Smooth muscle cell (in vitro differentiated cells): Measurements from ENCODE around the gene TERC. TPM values are rescaled to one million over a fixed set of nuclear protein-coding genes. Genes with fewer than 3 reads are reported as not detected.
"Not testable (repeated sequence)": the region's sequence is repeated elsewhere in the genome, so short reads cannot be mapped to it uniquely, and the experiment has no call there.

Source experiments
- DNase-seq: peaks from one replicate; lab custom pipeline; 2025; ENCODE audit not compliant: unreplicated experiment; lab: John Stamatoyannopoulos, UW
- H2AFZ ChIP-seq: fragments of 200-600 bp; sonication (generic); 2 replicates; pipeline ENCODE4 v1.6.0; 2016; ENCODE audit warnings: antibody characterized with exemption, low read depth, mild to moderate bottlenecking
- H3F3A ChIP-seq: fragments of 200-600 bp; sonication (generic); 2 replicates; pipeline ENCODE4 v1.6.0; 2017; ENCODE audit warnings: antibody characterized with exemption, low read depth
- H3K27ac ChIP-seq: fragments of 200-600 bp; sonication (generic); 2 replicates; pipeline ENCODE4 v1.5.1; 2016; ENCODE audit warnings: low read depth, mild to moderate bottlenecking
- H3K27me3 ChIP-seq: fragments of 200-600 bp; sonication (generic); 2 replicates; pipeline ENCODE4 v1.6.1; 2016; ENCODE audit warnings: low read depth, mild to moderate bottlenecking
- H3K36me3 ChIP-seq: fragments of 200-600 bp; sonication (generic); 2 replicates; pipeline ENCODE4 v1.5.1; 2016; ENCODE audit warnings: low read depth
- H3K4me1 ChIP-seq: fragments of 200-600 bp; sonication (generic); 2 replicates; pipeline ENCODE4 v1.5.1; 2016; ENCODE audit warnings: low read depth
- H3K4me2 ChIP-seq: fragments of 200-600 bp; sonication (generic); 2 replicates; pipeline ENCODE4 v1.6.0; 2016; ENCODE audit warnings: mild to moderate bottlenecking
- H3K4me3 ChIP-seq: fragments of 200-600 bp; sonication (generic); 2 replicates; pipeline ENCODE4 v1.5.1; 2016; ENCODE audit warnings: mild to moderate bottlenecking
- H3K79me2 ChIP-seq: fragments of 200-600 bp; sonication (generic); 2 replicates; pipeline ENCODE4 v1.6.0; 2016; ENCODE audit warnings: low read depth, mild to moderate bottlenecking
- H3K9ac ChIP-seq: fragments of 200-600 bp; sonication (generic); 2 replicates; pipeline ENCODE4 v1.6.0; 2016; ENCODE audit warnings: low read depth
- H3K9me3 ChIP-seq: fragments of 200-600 bp; sonication (generic); replicated peaks from 2 replicates; pipeline ENCODE4 v1.5.1; 2016; ENCODE audit warnings: low read depth
- H4K20me1 ChIP-seq: fragments of 200-600 bp; sonication (generic); 2 replicates; pipeline ENCODE4 v1.6.0; 2016; ENCODE audit warnings: low read depth
- WGBS: methylation state at CpG from one replicate; pipeline ENCODE4 v1.1.7; 2016; ENCODE audit warnings: low lambda C conversion rate; 5-methylcytosine and 5-hydroxymethylcytosine counted together
- polyA plus RNA-seq: library from polyadenylated mRNA; unstranded; fragments of >200 nt; fragmentation: Nextera tagmentation; extraction: Ambion mirVana; gene quantifications from 2 replicates; pipeline ENCODE4 v1.2.1, GENCODE V29; 2016
- total RNA-seq: library from RNA; depleted of rRNA; stranded (reverse); fragments of >200 nt; gene quantifications from 2 replicates; pipeline ENCODE4 v1.2.3, GENCODE V29; 2014
- TF ChIP-seq, protein P1 (sequence below): fragments of 200-600 bp; sonication (generic); IDR thresholded peaks from 2 replicates; pipeline ENCODE4 v1.5.1; 2017; ENCODE audit warnings: borderline replicate concordance, mild to moderate bottlenecking, antibody characterized with exemption; ENCODE audit not compliant: insufficient read depth, poor library complexity, severe bottlenecking

Gene TERC
- total and polyA plus RNA-seq, 2 experiments from 2014 or later, result 148 TPM; not detected in 1

DNA sequence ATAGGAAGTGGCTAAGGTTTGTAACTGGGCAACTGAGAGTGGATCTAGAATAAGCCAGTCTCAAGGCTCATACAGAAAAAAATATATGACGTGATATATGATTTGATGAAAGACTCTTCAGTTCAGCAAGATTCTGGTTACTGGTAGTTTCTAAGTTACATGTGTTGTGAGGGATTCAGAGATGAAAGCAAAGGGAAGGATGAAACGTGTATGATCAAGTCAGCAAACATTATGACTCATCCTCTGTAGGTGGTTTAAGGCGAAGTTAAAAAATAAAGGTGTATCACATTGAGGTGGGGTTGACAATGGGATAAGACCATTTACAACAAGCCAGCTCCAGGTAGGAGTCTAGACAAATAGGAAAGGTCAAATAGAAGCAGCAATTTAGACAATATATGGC lies 16.2 kb downstream of the TERC start:
- H2AFZ ChIP-seq, result no peak overlapping the region
- TF ChIP-seq, protein P1, sequence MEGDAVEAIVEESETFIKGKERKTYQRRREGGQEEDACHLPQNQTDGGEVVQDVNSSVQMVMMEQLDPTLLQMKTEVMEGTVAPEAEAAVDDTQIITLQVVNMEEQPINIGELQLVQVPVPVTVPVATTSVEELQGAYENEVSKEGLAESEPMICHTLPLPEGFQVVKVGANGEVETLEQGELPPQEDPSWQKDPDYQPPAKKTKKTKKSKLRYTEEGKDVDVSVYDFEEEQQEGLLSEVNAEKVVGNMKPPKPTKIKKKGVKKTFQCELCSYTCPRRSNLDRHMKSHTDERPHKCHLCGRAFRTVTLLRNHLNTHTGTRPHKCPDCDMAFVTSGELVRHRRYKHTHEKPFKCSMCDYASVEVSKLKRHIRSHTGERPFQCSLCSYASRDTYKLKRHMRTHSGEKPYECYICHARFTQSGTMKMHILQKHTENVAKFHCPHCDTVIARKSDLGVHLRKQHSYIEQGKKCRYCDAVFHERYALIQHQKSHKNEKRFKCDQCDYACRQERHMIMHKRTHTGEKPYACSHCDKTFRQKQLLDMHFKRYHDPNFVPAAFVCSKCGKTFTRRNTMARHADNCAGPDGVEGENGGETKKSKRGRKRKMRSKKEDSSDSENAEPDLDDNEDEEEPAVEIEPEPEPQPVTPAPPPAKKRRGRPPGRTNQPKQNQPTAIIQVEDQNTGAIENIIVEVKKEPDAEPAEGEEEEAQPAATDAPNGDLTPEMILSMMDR, result no peak

DNA sequence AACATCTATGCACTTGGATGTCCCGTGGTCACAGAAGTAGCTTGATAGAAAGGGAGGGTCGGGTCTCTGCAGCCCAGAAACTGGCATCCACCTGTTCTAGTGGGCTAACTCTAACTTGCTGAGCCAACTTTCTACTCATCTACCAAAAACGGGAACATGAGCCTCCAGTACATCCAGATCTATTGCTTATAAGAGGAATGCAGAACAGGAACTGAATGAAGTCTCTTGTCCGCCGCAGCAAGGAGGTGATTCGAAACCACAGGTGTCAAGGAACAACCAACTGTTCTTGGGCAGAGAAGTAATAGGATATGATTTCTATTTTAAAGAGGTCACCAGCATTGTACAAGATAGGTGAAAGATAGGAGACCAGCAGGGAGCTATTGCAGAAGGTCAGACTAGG lies 17.9 kb downstream of the TERC start:
- no peaks in the 10 kb centered on the region for H3K79me2 ChIP-seq
- no peak overlapping the region for H3K4me2 ChIP-seq
- no peaks in the 10 kb centered on the region for H3K9me3 ChIP-seq
- H3K9ac ChIP-seq, result no peak overlapping the region
- peaks cover 28% of the 10 kb centered on the region for H3K27me3 ChIP-seq
- no peak overlapping the region for H2AFZ ChIP-seq
- TF ChIP-seq, protein P1, result no peak
- no peak overlapping the region for H3K27ac ChIP-seq
- WGBS, result 81% methylated on average over 6 of the region's 6 CpGs
- no peaks in the 10 kb centered on the region for H4K20me1 ChIP-seq
- H3K4me3 ChIP-seq, result no peak overlapping the region
- DNase-seq, result no peak
- no peaks in the 10 kb centered on the region for H3K36me3 ChIP-seq
- no peaks in the 10 kb centered on the region for H3K4me1 ChIP-seq
- H3F3A ChIP-seq, result no peaks in the 10 kb centered on the region

More for the DNA sequence above, 16.2 kb downstream of the TERC start:
- peaks cover 31% of the 10 kb centered on the region for H3K27me3 ChIP-seq
- H3K9ac ChIP-seq, result no peak overlapping the region
- H3K36me3 ChIP-seq, result no peaks in the 10 kb centered on the region
- H3K79me2 ChIP-seq, result no peaks in the 10 kb centered on the region
- H3K4me1 ChIP-seq, result no peaks in the 10 kb centered on the region
- H3K4me3 ChIP-seq, result no peak overlapping the region
- 66% methylated on average over 3 of the region's 3 CpGs for WGBS
- no peaks in the 10 kb centered on the region for H3F3A ChIP-seq
- H3K27ac ChIP-seq, result no peak overlapping the region
- H3K9me3 ChIP-seq, result no peaks in the 10 kb centered on the region
- H4K20me1 ChIP-seq, result no peaks in the 10 kb centered on the region
- no peak for DNase-seq
- H3K4me2 ChIP-seq, result no peak overlapping the region

DNA sequence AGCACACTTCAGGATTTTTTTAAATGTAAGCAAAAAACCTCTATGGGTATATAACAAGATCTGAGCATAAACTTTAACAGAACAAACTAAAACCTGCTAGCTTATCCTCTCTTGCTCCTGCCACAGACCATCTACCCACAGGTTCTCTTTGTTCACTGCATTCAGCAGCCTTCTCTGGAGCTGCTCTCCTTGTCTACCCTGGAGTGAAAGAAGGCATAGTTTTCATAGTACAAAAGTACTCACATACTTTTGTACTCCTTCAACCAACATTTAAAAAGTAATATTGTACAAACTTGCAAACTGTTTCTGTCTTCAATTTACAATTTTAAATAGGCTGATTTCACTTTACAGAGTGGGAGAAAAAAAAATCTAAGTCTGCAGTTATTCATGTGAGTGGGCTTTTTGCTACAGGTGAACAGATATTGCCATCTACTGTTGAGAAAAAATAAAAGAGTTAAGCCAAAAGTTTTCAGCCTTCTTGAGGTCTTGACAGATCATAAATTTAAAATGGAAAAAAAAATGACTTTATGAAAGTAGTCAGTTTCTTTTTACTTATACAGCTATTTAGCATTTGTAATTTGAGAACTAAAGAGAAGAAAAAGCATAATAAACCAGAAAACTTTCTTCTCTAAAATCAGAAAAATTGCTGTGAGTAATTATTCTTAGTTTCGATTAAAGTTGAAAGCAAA lies 20.4 kb downstream of the TERC start:
- no peak overlapping the region for H3K27ac ChIP-seq
- no peak overlapping the region for H3K4me3 ChIP-seq
- WGBS, result 50% methylated on average over 1 of the region's 1 CpG
- no peak overlapping the region for H3K9ac ChIP-seq
- H3F3A ChIP-seq, result no peaks in the 10 kb centered on the region
- no peak overlapping the region for H2AFZ ChIP-seq
- H3K27me3 ChIP-seq, result peaks cover 24% of the 10 kb centered on the region
- H3K9me3 ChIP-seq, result no peaks in the 10 kb centered on the region
- no peaks in the 10 kb centered on the region for H3K36me3 ChIP-seq
- TF ChIP-seq, protein P1, result peak; percentile 31
- no peak overlapping the region for H3K4me2 ChIP-seq
- no peaks in the 10 kb centered on the region for H3K79me2 ChIP-seq
- no peaks in the 10 kb centered on the region for H4K20me1 ChIP-seq
- no peaks in the 10 kb centered on the region for H3K4me1 ChIP-seq
- DNase-seq, result no peak

DNA sequence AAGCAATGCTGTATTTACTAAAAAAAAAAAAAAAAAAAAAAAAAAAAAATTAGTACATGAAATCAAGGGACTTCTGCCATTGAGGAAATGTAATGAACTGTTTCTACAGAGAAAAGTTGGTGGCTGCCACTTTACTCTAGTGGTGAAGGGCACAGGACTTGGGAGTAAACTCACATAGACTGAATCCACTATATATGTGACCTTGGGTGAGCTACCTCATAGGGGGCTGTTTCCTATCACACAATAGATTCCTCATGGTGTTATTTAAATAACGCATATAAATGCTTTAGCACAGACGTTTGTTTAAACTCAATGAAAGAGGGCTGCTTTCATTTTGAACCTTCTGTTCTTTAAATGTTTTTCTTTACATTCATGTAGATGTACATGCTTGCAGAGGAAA lies 25.8 kb downstream of the TERC start:
- Histone ChIP-seq H2AFZ (no peak overlapping the region), H3K4me3 (no peak overlapping the region), H3K9me3 (peaks cover 7% of the 10 kb centered on the region), H3K27me3 (no peaks in the 10 kb centered on the region), H4K20me1 (no peaks in the 10 kb centered on the region), H3K36me3 (no peaks in the 10 kb centered on the region), H3K4me1 (no peaks in the 10 kb centered on the region), H3K27ac (no peak overlapping the region), H3K4me2 (no peak overlapping the region), H3K9ac (no peak overlapping the region), H3F3A (no peaks in the 10 kb centered on the region), H3K79me2 (no peaks in the 10 kb centered on the region)
- TF ChIP-seq, protein P1, result no peak
- 50% methylated on average over 2 of the region's 2 CpGs for WGBS
- DNase-seq, result no peak

DNA sequence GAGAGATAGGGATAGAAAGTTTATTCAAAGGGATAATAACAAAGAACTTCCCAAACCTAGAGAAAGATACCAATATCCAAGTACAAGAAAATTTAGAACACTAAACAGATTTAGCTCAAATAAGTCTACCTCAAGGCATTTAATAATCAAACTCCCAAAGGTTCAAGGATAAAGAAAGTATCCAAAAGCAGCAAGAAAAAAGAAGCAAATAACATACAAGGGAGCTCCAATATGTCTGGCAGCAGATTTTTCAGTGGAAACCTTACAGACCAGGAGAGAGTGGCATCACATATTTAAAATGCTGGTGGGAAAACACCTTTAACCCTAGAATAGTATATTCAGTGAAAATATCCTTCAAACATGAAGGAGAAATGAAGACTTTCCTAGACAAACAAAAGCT lies 33.0 kb downstream of the TERC start:
- H3K4me1 ChIP-seq, H3K27me3 ChIP-seq, H3K9ac ChIP-seq, H3F3A ChIP-seq, H3K36me3 ChIP-seq, H2AFZ ChIP-seq, H3K79me2 ChIP-seq, DNase-seq, H3K4me3 ChIP-seq, H4K20me1 ChIP-seq, H3K9me3 ChIP-seq, H3K4me2 ChIP-seq, H3K27ac ChIP-seq: not testable (repeated sequence)
